NCI-H82 treated with DMSO at 0.1 percent for 48 hours (cell line): Measurements from ENCODE around the gene SUSD4.

Experiments
- DNase-seq: peaks from one replicate; lab custom pipeline; 2025; ENCODE audit not compliant: unreplicated experiment; lab: John Stamatoyannopoulos, UW

Gene SUSD4

DNA sequence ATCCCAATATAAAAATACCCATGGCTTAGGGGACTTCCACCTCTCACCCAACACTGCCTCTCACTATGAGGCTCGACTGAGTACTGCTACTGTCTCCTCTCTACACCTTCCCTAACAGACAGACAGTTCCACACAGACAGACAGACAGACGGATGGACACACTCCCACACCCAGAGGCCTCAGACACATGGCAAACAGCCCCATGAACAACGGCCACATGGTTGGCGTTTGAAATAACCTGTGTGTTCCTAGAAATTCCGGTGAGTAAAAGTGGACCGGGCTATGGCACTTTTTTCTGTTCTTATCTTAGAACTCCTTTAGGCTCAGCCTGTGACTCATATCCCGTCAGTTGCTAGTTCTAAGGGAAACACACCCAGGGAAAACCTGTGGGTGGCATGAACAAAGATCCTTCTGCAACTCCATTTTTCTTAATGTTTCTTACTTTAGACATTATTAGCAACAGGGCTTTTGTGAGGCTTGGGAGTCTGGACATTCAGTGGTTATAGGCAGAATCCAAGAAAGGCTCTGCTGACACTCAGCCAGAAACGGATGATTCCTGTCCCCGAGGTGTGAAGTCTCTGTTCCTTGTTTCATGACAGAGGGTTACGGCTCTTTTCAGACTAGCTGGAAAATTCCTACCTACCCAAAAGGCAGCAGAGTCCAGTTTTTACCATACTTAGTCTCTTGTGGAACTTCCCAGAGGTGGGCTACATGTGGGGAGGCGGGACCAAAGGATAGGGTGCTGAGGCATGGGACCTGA is 130.4 kb downstream of the SUSD4 start:
- no peak for DNase-seq

DNA sequence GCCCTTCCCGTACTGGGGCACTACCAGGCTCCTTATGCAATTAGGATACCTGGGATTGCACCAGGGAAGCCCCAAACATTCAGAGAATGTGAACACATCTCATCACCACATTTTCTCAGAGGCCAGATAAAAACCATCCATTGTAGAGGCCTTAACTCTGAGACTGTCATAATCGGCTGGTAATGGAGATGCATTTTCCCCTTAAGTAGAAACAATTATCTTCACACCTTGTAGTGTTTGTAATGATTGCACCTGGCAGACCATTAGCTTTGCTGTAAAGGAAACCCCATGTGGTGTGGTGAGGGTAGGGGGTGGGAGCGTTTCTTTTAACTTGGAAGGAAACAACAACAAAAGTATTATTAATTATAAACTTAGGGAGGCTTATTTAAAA is 131.0 kb downstream of the SUSD4 start:
- no peak for DNase-seq

GRCh38 chr1:223231581-223231980 is 132.4 kb downstream of the SUSD4 start:
- no peak for DNase-seq

- no peak for DNase-seq
These were observed 132.9 kb downstream of the SUSD4 start for GRCh38 chr1:223231011-223231572.

GRCh38 chr1:223230161-223230881 is 133.7 kb downstream of the SUSD4 start:
- DNase-seq, result no peak

DNA sequence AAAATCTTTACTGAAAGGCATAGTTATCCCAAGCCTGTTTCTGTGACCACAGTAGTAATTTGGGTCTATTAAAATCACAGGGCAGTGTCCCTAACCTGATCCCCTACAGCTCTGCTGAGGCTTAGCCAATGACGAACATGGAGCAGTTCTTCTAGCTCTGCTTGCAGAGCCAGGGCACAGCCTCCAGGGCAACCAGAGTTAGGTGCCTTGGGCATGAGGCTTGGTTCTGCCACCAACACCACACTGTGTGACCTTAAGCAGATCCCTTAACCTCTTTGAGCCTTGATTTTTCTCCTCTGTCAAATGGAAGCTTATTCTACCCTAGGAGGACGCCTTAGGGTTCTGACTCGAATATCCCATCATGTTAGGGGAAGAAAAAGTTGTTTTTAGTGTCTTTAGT is 134.2 kb downstream of the SUSD4 start:
- DNase-seq, result no peak

GRCh38 chr1:223228931-223229528 is 134.9 kb downstream of the SUSD4 start:
- no peak for DNase-seq

- no peak for DNase-seq
These were observed 135.8 kb downstream of the SUSD4 start for GRCh38 chr1:223228201-223228600.

DNA sequence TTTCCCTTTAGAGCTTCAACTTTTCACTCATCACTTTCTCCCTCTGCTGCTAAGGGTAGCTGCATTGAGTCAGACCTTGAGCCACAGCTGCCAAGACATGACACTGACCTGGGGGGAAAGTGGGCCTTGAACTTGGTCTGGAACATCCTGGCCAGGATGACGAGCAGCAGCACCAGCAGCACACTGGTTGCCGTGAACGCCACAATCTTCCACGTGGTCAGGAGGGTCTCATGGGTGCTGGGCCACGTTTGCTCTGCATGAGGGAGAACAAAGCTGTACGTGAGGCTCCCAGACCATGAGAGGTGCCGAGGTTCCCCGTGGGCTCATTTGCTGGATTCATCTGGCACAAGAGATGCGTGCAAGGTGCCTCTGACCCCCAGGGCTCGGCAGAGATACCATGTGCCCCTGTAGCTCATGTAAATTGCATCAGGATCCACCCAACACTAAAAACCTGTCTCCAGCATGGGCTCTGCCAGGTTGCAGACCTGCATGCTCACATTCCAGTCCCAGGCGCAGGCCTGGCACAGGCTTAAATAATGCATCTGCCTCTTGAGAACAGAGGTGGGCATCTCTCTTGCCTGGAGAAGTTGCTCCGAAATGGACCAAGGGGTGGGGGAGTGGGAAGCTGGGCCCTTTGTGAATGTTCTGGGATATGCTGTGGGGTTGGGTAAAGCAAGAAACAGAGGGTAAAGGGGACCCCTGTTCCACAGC is 136.3 kb downstream of the SUSD4 start:
- no peak for DNase-seq

DNA sequence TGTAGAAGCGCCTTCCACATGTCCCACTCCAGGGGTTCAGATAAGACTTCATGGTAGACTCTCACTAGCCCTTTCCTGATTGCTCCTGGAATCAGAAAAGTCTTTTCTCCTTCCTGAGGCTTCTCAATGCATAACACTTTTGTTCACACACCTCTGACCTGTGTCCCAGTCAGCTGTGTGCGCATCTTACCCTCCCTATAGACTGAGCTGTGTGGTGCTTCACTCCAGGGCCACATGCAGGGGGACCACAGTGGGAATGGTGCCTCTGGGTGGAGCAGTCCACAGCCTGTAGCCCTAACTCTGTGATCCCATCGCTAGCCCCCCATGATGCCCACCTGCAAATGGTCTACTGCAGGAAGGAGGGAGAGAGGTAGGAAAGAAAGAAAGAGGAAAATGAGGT is 136.9 kb downstream of the SUSD4 start:
- no peak for DNase-seq

- DNase-seq, result no peak
These were observed 137.7 kb downstream of the SUSD4 start for GRCh38 chr1:223226271-223226670.

DNA sequence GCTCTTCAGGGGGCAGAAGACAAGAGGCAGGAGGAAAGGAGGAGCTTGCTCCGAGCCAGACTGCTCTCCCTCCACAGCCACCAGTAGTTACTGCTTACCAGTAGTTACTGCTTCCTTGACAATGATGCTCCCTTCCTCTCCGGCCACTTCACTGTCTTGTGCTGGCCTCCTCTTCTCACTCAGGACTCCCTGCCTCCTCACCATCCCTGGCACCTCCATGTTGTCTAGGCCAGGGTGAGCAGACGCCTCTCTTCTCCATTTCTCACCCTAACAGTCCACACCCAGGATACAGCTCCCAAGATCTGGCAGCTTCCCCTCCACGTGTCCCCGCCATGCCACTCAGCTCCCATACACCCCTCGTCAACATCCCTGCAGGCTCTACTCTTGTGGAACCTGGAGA is 138.5 kb downstream of the SUSD4 start:
- DNase-seq, result no peak

- DNase-seq, result no peak
These were observed 138.9 kb downstream of the SUSD4 start for GRCh38 chr1:223225061-223225460.

DNA sequence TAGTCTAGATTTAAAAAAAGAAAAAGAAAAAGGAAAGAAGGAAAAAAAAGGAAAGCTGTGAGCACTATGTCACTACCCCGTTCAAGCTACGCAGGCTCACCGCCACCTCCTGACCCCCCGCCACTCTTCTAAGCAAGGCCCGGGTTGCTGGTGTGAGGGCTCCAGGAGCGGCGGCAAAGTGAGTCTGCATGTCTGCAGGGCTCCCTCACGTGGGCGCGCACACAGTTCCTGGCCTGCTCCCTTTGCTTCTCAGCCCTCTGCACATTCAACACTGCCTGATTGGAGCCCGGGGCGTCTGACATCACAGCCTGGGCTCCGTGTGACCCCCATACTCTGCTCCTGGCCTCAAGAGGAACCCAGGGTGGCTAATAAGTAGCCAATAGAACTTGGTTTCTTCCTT is 139.5 kb downstream of the SUSD4 start:
- DNase-seq, result no peak

GRCh38 chr1:223223091-223223995 is 140.6 kb downstream of the SUSD4 start:
- DNase-seq, result no peak

DNA sequence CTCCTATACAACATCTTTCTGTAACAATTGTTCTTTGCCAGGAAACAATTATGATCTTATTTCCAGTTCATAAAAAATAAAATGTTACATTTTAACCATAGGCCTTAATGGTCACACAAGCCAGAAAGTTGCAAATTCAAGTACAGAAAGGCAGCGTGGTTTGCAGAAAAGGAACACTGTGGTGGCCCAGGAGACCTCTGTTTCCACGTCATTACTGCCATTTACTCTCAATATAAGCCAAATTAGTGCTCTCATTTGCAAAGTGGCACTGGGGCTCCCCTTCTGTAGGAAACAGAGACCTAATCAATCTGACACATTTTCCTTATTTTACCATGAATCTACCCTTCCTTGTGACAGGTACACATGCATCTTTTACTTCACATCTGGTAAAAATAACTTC is 141.6 kb downstream of the SUSD4 start:
- DNase-seq, result no peak

- DNase-seq, result no peak
These were observed 142.3 kb downstream of the SUSD4 start for GRCh38 chr1:223221686-223222085.

- DNase-seq, result no peak
These were observed 143.9 kb downstream of the SUSD4 start for GRCh38 chr1:223219846-223220610.

DNA sequence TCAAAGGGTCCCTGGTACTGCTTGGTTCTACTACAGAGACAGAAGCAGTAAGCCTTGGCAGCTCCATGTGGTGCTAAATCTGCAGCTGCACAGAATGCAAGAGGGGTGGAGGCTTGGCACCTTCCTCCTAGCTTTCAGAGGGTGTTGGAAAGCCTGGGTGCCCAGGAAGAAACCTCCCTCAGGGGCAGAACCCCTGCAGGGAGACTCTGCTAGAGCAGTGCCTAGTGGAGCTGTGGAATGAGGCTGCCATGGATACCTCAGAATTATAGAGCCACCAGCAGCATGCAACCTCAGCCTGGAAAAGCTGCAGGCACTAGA is 144.7 kb downstream of the SUSD4 start:
- no peak for DNase-seq

DNA sequence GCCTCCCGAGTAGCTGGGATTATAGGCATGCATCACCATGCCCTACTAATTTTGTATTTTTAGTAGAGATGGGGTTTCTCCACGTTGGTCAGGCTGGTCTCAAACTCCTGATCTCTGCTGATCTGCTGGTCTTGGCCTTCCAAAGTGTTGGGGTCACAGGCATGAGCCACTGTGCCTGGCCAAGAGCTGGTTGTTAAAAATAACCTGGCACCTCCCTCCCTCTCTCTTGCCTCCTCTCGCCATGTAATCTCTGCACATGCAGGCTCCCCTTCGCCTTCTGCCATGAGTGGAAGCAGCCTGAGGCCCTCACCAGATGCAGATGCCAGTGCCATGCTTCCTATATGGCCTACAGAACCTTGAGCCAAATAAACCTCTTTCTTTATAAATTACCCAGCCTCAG is 146.2 kb downstream of the SUSD4 start:
- no peak for DNase-seq
